ENCODE results near the gene RSPH4A. TPM values are rescaled to one million over a fixed set of nuclear protein-coding genes. Genes with fewer than 3 reads are reported as not detected.
A peak's percentile ranks its signal among the peaks of the same experiment; 100 is the strongest.

The RSPH4A gene
- total and polyA plus RNA-seq, 9 of the 15 experiments (the other 6 are each of a cell fraction or from before 2014, with no cell fraction given), result 0.04 to 0.30 (median 0.11) TPM

GRCh38 chr6:116570856-116571682 lies 45.2 kb upstream of the RSPH4A start, which contains the start of gene RWDD1 (continued):
- TF ChIP-seq MLLT1 (IDR thresholded peaks at IDR 0.05), result peak; percentile 80 to 100; a peak in 3 of 4 replicates
- no peak for TF ChIP-seq CEBPZ (IDR thresholded peaks at IDR 0.05; ENCODE audit: borderline replicate concordance, low read depth, low read length)
- TF ChIP-seq ZNF639 (CRISPR knock-in tag; conservative IDR thresholded peaks at IDR 0.05 in 1 of 2, IDR thresholded peaks at IDR 0.05 in 1 of 2), result peak in 1 of 2 experiments; percentile 84; a peak in 2 of 4 replicates
- TF ChIP-seq FOXP4 (CRISPR knock-in tag; IDR thresholded peaks at IDR 0.05; ENCODE audit: borderline replicate concordance), result no peak
- no peak for TF ChIP-seq FOXA1 (IDR thresholded peaks at IDR 0.05; ENCODE audit: borderline replicate concordance)
- TF ChIP-seq ZNF511 (CRISPR knock-in tag; IDR thresholded peaks at IDR 0.05), result peak; percentile 11; the same call in 1 of the 2 replicates
- TF ChIP-seq SMAD4 (CRISPR knock-in tag; conservative IDR thresholded peaks at IDR 0.05), result peak; percentile 97
- no peak for TF ChIP-seq SFPQ (IDR thresholded peaks at IDR 0.05; ENCODE audit: low read depth, low read length)
- TF ChIP-seq SETDB1 (IDR thresholded peaks at IDR 0.05; ENCODE audit: low read length), result no peak
- TF ChIP-seq ELF4 (CRISPR knock-in tag; IDR thresholded peaks at IDR 0.05), result no peak

All from K562 (cell line).